Lower lobe of right lung (tissue), 2 donors: Measurements from ENCODE around the gene ACOXL. TPM values are rescaled to one million over a fixed set of nuclear protein-coding genes. Genes with fewer than 3 reads are reported as not detected.
"Not testable (repeated sequence)": the region's sequence is repeated elsewhere in the genome, so short reads cannot be mapped to it uniquely, and the experiment has no call there.

ENCODE experiments used
- ATAC-seq, 2 donors: fragments of 200-7000 bp; cut with Tn5 transposase; one replicate each; pipeline ENCODE4 v1.9.1; 2020 to 2022; ENCODE audit warnings: mild to moderate bottlenecking in 2 of 2, moderate library complexity in 2 of 2
- DNase-seq: peaks from one replicate; pipeline ENCODE4 v3.0.0-alpha.2; 2020
- H3K27ac ChIP-seq: fragments of 200-600 bp; one replicate; pipeline ENCODE4 v1.8.0; 2022
- H3K27me3 ChIP-seq: fragments of 200-600 bp; one replicate; pipeline ENCODE4 v1.8.0; 2022; ENCODE audit warnings: low read depth
- H3K36me3 ChIP-seq: fragments of 200-600 bp; one replicate; pipeline ENCODE4 v1.8.0; 2022; ENCODE audit warnings: mild to moderate bottlenecking
- H3K4me1 ChIP-seq: fragments of 200-600 bp; one replicate; pipeline ENCODE4 v1.8.0; 2022
- H3K4me3 ChIP-seq: fragments of 200-600 bp; one replicate; pipeline ENCODE4 v1.8.0; 2022; ENCODE audit warnings: mild to moderate bottlenecking
- H3K9me3 ChIP-seq: fragments of 200-600 bp; one replicate; pipeline ENCODE4 v1.8.0; 2022
- intact Hi-C: fragments of 100-400 bp; cut with DNase I; formaldehyde crosslinking; loops from one replicate; pipeline ENCODE4 v1.11.0; 2022
- total RNA-seq: library from RNA; stranded (reverse); fragmentation: NEBNext Ultra II Directional; extraction: Animal tissue kit (Norgen Biotek cat#: 25700); gene quantifications from one replicate; pipeline ENCODE4 v1.2.1, GENCODE V29; 2021
- TF ChIP-seq, protein P1 (sequence below): fragments of 200-600 bp; IDR thresholded peaks from one replicate; pipeline ENCODE4 v1.8.0; 2022; ENCODE audit warnings: antibody characterized with exemption, mild to moderate bottlenecking
- donor health status: DM: no; HTN: yes; CAD: no; lungs with severe emphysema.

Gene ACOXL
- total RNA-seq, 1 donor from 2014 or later, result 38.5 TPM

DNA sequence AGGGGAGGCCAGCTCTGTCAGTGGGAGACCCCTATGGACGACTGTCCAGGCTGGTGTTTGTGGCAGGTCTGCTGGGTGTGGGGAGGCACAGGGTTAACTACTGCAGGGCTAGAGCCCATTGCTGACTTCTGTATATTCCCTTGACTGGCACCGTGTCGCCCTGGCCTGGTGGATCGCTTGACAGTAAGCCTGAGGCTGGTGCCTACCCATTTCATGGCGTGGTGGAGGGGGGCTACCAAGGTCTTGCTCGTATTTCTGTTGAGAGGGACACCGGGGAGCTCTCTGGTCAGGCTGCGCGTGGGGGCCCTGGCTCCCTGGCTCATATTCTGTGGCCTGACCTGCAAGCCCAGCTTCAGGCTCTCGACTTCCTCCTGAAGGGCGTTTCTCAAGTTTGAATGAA, 119.7 kb downstream of the ACOXL start:
- DNase-seq, result no peak
- peak; percentile 9 to 12 for ATAC-seq
- intact Hi-C loops, result no loop called here

DNA sequence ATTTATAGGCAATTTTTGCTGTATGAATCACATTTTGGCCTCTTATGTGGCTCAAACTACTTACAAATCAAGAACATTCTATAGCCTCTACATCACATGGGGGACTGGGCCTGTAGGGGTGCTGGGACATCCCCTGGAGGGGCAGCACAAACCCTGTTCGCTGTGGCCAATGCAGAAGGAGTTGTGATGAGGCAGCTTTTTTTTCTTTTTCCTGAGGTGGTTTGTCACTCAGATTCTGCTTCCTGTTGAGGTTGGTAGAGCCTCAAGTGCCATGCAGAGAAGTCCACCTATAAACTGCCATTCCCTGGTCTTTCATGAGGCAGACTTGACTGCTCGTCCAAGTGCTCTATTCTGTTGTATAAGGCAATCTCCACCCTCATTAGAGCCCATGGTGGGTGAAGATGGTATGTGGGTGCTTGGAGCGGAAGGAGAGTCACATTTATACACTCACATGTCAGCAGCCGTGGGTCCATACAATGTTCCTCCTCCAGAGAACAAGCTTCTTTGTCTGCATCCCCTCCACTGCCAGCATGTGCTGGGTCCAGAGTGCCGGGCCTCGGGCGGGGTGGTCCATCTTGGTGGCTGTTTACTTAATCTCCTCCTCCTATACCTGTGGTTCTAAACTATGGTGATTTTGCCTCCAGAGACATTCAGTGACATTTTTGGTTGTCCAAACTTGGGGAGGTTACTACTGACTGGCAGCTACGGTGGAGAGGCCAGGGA, 120.3 kb downstream of the ACOXL start:
- TF ChIP-seq, protein P1, sequence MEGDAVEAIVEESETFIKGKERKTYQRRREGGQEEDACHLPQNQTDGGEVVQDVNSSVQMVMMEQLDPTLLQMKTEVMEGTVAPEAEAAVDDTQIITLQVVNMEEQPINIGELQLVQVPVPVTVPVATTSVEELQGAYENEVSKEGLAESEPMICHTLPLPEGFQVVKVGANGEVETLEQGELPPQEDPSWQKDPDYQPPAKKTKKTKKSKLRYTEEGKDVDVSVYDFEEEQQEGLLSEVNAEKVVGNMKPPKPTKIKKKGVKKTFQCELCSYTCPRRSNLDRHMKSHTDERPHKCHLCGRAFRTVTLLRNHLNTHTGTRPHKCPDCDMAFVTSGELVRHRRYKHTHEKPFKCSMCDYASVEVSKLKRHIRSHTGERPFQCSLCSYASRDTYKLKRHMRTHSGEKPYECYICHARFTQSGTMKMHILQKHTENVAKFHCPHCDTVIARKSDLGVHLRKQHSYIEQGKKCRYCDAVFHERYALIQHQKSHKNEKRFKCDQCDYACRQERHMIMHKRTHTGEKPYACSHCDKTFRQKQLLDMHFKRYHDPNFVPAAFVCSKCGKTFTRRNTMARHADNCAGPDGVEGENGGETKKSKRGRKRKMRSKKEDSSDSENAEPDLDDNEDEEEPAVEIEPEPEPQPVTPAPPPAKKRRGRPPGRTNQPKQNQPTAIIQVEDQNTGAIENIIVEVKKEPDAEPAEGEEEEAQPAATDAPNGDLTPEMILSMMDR, result no peak
- ATAC-seq, result peak in 1 of 2 donors; percentile 20
- DNase-seq, result no peak
- Histone ChIP-seq H3K27ac (no peak overlapping the region), H3K4me3 (no peak overlapping the region), H3K27me3 (no peaks in the 10 kb centered on the region), H3K4me1 (no peaks in the 10 kb centered on the region), H3K36me3 (no peaks in the 10 kb centered on the region), H3K9me3 (no peaks in the 10 kb centered on the region)
- intact Hi-C loops, result no loop called here

More for the DNA sequence above, 119.7 kb downstream of the ACOXL start:
- H3K27me3 ChIP-seq, result no peaks in the 10 kb centered on the region
- no peaks in the 10 kb centered on the region for H3K4me1 ChIP-seq
- no peak overlapping the region for H3K27ac ChIP-seq
- TF ChIP-seq, protein P1, result no peak
- H3K9me3 ChIP-seq, result no peaks in the 10 kb centered on the region
- H3K36me3 ChIP-seq, result no peaks in the 10 kb centered on the region
- H3K4me3 ChIP-seq, result no peak overlapping the region

DNA sequence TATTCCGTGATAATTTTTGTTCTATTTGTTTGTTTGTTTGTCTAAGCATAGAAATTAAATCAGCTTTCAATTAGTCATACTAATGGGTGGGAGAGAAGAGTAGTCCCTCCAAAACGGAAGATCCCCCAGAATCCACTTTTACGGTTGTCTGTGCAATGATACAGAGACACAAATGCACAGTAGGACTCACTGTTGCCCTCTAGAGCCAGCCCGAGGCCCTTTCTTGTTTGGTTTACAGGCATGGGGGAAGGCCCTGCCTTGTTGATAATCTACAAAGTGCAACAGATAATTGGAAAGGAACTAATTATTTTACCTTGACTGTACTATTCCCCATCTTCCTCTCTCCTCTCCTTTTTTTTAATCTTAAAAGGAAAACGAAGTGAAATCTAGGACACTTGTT, 121.1 kb downstream of the ACOXL start:
- ATAC-seq (peak in 1 of 2 donors; percentile 68), DNase-seq (no peak)
- Histone ChIP-seq H3K4me3 (no peak overlapping the region), H3K4me1 (no peaks in the 10 kb centered on the region), H3K27ac (no peak overlapping the region), H3K9me3 (no peaks in the 10 kb centered on the region), H3K27me3 (no peaks in the 10 kb centered on the region), H3K36me3 (no peaks in the 10 kb centered on the region)
- TF ChIP-seq, protein P1, result peak; percentile 55
- intact Hi-C loops, result no loop called here

DNA sequence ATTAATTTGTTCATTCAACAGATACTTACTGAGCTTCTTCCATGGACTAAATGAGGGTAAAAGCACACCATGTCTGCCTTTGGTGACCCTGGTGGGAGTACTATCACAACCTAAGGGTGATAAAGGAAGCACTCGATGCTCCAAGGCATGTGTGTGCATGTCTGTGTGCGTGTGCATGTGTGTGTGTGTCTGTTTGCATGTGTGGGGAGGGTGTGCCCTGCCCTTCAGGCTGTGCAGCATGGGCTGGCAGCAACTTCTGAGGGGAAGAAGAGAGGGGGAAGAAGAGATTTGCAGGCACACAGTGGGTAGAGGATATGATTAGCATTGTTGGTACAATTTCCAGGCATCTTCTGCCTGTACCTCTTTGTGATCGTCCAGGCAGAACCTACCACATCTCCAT, 121.6 kb downstream of the ACOXL start:
- TF ChIP-seq, protein P1, result no peak
- H3K4me1 ChIP-seq, result no peaks in the 10 kb centered on the region
- DNase-seq (no peak), ATAC-seq (no peak)
- H3K4me3 ChIP-seq, result no peak overlapping the region
- H3K27me3 ChIP-seq, result no peaks in the 10 kb centered on the region
- H3K27ac ChIP-seq, result no peak overlapping the region
- no peaks in the 10 kb centered on the region for H3K36me3 ChIP-seq
- intact Hi-C loops, result no loop called here
- H3K9me3 ChIP-seq, result no peaks in the 10 kb centered on the region

DNA sequence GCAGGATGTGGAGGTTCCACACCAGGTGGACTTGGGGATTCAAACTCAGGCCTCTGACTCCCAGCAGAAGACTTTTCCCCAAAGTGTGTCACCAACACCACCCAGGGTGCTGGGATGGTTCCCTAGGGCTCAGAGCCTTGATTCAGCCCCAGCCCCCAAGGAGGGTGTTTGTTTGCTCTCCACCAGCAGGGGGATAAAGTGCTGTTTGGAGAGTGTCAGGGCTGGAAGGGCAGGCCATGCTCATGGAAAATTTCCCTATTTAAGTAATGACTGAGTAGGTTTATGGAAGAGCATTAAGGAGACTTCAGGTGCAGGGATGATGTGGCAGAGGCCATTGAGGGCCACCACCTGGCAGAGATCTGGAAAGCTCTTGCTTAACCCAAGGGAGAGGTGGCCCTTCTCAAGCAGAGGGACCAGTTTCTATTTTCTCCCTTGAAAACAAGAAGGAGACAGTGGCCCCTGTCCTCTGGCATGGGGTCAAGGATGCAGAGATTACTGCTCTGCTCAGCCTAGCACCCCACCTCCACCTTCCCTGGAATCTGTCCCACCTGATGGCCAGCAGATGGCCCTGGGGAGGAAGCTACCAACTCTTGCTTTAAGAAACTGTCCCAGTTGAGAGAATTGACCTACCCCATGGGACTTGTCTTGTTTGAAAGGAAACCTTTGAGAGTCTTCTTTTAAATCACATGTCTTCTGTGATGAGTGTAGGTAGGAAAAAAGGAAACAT, 122.1 kb downstream of the ACOXL start:
- no peak for DNase-seq
- Histone ChIP-seq H3K27ac (no peak overlapping the region), H3K4me1 (no peaks in the 10 kb centered on the region), H3K4me3 (no peak overlapping the region), H3K36me3 (no peaks in the 10 kb centered on the region), H3K9me3 (no peaks in the 10 kb centered on the region), H3K27me3 (no peaks in the 10 kb centered on the region)
- intact Hi-C loops, result no loop called here
- ATAC-seq, result peak in 1 of 2 donors; percentile 25
- TF ChIP-seq, protein P1, result peak; percentile 11

DNA sequence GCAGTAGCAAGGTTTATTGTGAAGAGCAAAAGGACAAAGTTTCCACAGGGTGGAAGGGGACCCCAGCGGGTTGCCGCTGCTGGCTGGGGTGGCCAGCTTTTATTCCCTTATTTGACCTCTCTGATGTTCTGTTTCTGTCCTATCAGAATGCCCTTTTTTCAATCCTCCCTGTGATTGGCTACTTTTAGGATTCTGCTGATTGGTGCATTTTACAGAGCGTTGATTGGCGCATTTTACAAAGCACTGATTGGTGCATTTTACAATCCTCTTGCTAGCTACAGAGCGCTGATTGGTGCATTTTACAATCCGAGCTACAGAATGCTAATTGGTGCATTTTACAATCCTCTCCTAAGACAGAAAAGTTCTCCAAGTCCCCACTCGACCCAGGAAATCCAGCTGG, 123.5 kb downstream of the ACOXL start:
- H3K4me1 ChIP-seq, H3K9me3 ChIP-seq, intact Hi-C loops, DNase-seq, H3K27ac ChIP-seq, H3K27me3 ChIP-seq, H3K4me3 ChIP-seq, H3K36me3 ChIP-seq, ATAC-seq: not testable (repeated sequence)
